ENCODE data around the gene TTC21A.

The TTC21A gene

GRCh38 chr3:39095778-39096177 lies 11.7 kb upstream of the TTC21A start:
- H3K27ac ChIP-seq (ENCODE audit: extremely low read depth, low read depth, low read length) = no peak overlapping the region
- CTCF ChIA-PET = interaction anchor here (0.7 to 2.0 kb wide), 2 partner anchors 192 to 203 kb away, joined by 4 to 10 read pairs; no protein-coding TSS in a partner anchor
- POLR2A ChIA-PET = no interaction called here
- H3K9me3 ChIP-seq (ENCODE audit: control insufficient read depth, insufficient read depth, low read depth, low read length) = no peaks in the 10 kb centered on the region
- no peak overlapping the region for H3K4me3 ChIP-seq (ENCODE audit: low read depth, low read length)
- H3K36me3 ChIP-seq (ENCODE audit: control insufficient read depth in 2 of 2, insufficient read depth in 1 of 2, low read length in 2 of 2) = peaks cover 4 to 96% of the 10 kb centered on the region in 2 experiments
- H3K4me1 ChIP-seq (ENCODE audit: control insufficient read depth, insufficient read depth, low read length) = no peaks in the 10 kb centered on the region
- no peak for TF ChIP-seq WT1 (tag by site-specific recombination; IDR thresholded peaks at IDR 0.05)
- no peak for TF ChIP-seq ZBTB21 (tag by site-specific recombination; IDR thresholded peaks at IDR 0.05)
- TF ChIP-seq EGR2 (tag by site-specific recombination; IDR thresholded peaks at IDR 0.05; ENCODE audit: low read depth) = no peak
- TF ChIP-seq ZFP69B (tag by site-specific recombination; IDR thresholded peaks at IDR 0.05) = no peak
- TF ChIP-seq ZNF624 (tag by site-specific recombination; IDR thresholded peaks at IDR 0.05) = no peak
- TF ChIP-seq GLIS2 (tag by site-specific recombination; IDR thresholded peaks at IDR 0.05) = no peak
- no peak for TF ChIP-seq ZNF423 (tag by site-specific recombination; IDR thresholded peaks at IDR 0.05)
- no peak for TF ChIP-seq ZNF211 (tag by site-specific recombination; IDR thresholded peaks at IDR 0.05; ENCODE audit: low read depth)
- no peak for TF ChIP-seq ZXDB (tag by site-specific recombination; IDR thresholded peaks at IDR 0.05)
- TF ChIP-seq ZBTB6 (tag by site-specific recombination; IDR thresholded peaks at IDR 0.05) = no peak
- TF ChIP-seq ZNF660 (tag by site-specific recombination; IDR thresholded peaks at IDR 0.05) = no peak
- no peak for TF ChIP-seq GLIS1 (tag by site-specific recombination; IDR thresholded peaks at IDR 0.05)
- no peak for TF ChIP-seq ZNF19 (tag by site-specific recombination; IDR thresholded peaks at IDR 0.05; ENCODE audit: low read depth)

- Histone ChIP-seq H3K27ac (ENCODE audit: extremely low read depth, low read depth, low read length) (no peak overlapping the region), H3K9me3 (ENCODE audit: control insufficient read depth, insufficient read depth, low read depth, low read length) (no peaks in the 10 kb centered on the region), H3K4me3 (ENCODE audit: low read depth, low read length) (no peak overlapping the region), H3K4me1 (ENCODE audit: control insufficient read depth, insufficient read depth, low read length) (no peaks in the 10 kb centered on the region), H3K36me3 (ENCODE audit: control insufficient read depth in 2 of 2, insufficient read depth in 1 of 2, low read length in 2 of 2) (peaks cover 4 to 94% of the 10 kb centered on the region in 2 experiments)
- 0 out of 2 replicates have a peak, but pooled peaks have one; percentile 24 for TF ChIP-seq ZNF600 (tag by site-specific recombination; IDR thresholded peaks at IDR 0.05)
- no peak for TF ChIP-seq ZNF596 (tag by site-specific recombination; IDR thresholded peaks at IDR 0.05)
- ChIA-PET CTCF (interaction anchor here (2.0 kb wide), 1 partner anchor 191 kb away, joined by 10 read pairs; no protein-coding TSS in a partner anchor), POLR2A (no interaction called here)
Observed at GRCh38 chr3:39096775-39097174, 10.7 kb upstream of the TTC21A start.

GRCh38 chr3:39097716-39098472 lies 9.6 kb upstream of the TTC21A start:
- Histone ChIP-seq H3K4me3 (ENCODE audit: low read depth, low read length) (no peak overlapping the region), H3K9me3 (ENCODE audit: control insufficient read depth, insufficient read depth, low read depth, low read length) (no peaks in the 10 kb centered on the region), H3K4me1 (ENCODE audit: control insufficient read depth, insufficient read depth, low read length) (no peaks in the 10 kb centered on the region), H3K36me3 (ENCODE audit: control insufficient read depth in 2 of 2, insufficient read depth in 1 of 2, low read length in 2 of 2) (peaks cover 0 to 93% of the 10 kb centered on the region in 2 experiments), H3K27ac (ENCODE audit: extremely low read depth, low read depth, low read length) (no peak overlapping the region)
- ChIA-PET POLR2A (no interaction called here), CTCF (interaction anchor here (2.0 kb wide), 1 partner anchor 190 kb away, joined by 10 read pairs; no protein-coding TSS in a partner anchor)
- TF ChIP-seq ZNF624 (tag by site-specific recombination; IDR thresholded peaks at IDR 0.05) (no peak), ZSCAN18 (tag by site-specific recombination; IDR thresholded peaks at IDR 0.05) (no peak), ZNF302 (tag by site-specific recombination; IDR thresholded peaks at IDR 0.05; ENCODE audit: low read depth) (no peak)
